ENCODE measurements around the gene KRTAP4-12.
"Not testable (repeated sequence)": the region's sequence is repeated elsewhere in the genome, so short reads cannot be mapped to it uniquely, and the experiment has no call there.

KRTAP4-12 gene

GRCh38 chr17:41111151-41111885, 12.7 kb downstream of the KRTAP4-12 start:
- no peak overlapping the region for H3K9ac ChIP-seq (ENCODE audit: low read length in 5 of 5)
- H3K4me3 ChIP-seq (ENCODE audit: low read depth in 1 of 5, low read length in 5 of 5): no peak overlapping the region
- H3K36me3 ChIP-seq (ENCODE audit: control insufficient read depth in 5 of 5, insufficient read depth in 5 of 5, low read length in 5 of 5): no peaks in the 10 kb centered on the region
- H3K9me3 ChIP-seq (ENCODE audit: control insufficient read depth in 5 of 5, low read length in 5 of 5): peaks cover 0 to 2% (median 0%) of the 10 kb centered on the region in 5 donors
- H3K27me3 ChIP-seq (ENCODE audit: control insufficient read depth in 5 of 5, insufficient read depth in 4 of 5, low read length in 5 of 5): peaks cover 0 to 3% (median 2%) of the 10 kb centered on the region in 5 donors
- no peak overlapping the region for H3K27ac ChIP-seq (ENCODE audit: low read depth, low read length)
- no peaks in the 10 kb centered on the region for H3K4me1 ChIP-seq (ENCODE audit: control insufficient read depth in 5 of 5, insufficient read depth in 5 of 5, low read length in 5 of 5)

DNA sequence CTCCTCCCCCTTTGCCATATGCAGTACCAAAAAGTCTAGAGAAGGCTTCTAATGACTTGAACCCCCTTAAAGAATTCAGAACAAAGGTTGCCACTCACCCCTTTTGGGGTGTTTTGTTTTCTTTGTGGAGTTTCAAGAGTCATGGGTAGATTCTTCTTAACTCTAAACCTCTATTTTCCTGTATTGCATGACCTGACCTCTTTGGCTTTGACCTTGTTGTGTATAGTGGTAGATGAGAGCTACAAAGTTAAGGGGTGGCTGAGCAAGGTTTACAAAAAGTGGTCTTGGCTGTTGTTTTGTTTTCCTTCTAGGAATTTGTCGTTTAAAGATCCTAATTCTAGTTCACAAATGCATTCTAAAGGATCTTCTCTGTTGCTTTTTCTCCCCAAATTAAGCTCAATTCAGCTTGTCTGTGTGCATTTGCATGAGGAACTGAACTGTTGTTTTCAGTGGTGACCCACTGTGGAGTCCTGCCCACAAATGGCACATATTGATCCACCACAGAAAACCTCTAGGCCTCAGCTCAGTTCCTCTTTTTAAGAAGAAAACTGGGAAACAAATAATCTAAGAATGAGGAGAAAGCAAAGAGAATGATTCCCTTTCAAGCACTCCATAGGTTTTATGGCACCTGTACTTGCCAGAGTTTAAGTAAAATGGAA, 15.1 kb downstream of the KRTAP4-12 start:
- not testable (repeated sequence) for H3K4me1 ChIP-seq (ENCODE audit: control insufficient read depth in 5 of 5, insufficient read depth in 5 of 5, low read length in 5 of 5); H3K9ac ChIP-seq (ENCODE audit: low read length in 5 of 5); H3K27ac ChIP-seq (ENCODE audit: low read depth, low read length); H3K9me3 ChIP-seq (ENCODE audit: control insufficient read depth in 5 of 5, low read length in 5 of 5); H3K27me3 ChIP-seq (ENCODE audit: control insufficient read depth in 5 of 5, insufficient read depth in 4 of 5, low read length in 5 of 5); H3K36me3 ChIP-seq (ENCODE audit: control insufficient read depth in 5 of 5, insufficient read depth in 5 of 5, low read length in 5 of 5); H3K4me3 ChIP-seq (ENCODE audit: low read depth in 1 of 5, low read length in 5 of 5)

- H3K27ac ChIP-seq (ENCODE audit: low read depth, low read length): no peak overlapping the region
- no peak overlapping the region for H3K4me3 ChIP-seq (ENCODE audit: low read depth in 1 of 5, low read length in 5 of 5)
- no peaks in the 10 kb centered on the region for H3K4me1 ChIP-seq (ENCODE audit: control insufficient read depth in 5 of 5, insufficient read depth in 5 of 5, low read length in 5 of 5)
- no peak overlapping the region for H3K9ac ChIP-seq (ENCODE audit: low read length in 5 of 5)
- H3K36me3 ChIP-seq (ENCODE audit: control insufficient read depth in 5 of 5, insufficient read depth in 5 of 5, low read length in 5 of 5): no peaks in the 10 kb centered on the region
- H3K27me3 ChIP-seq (ENCODE audit: control insufficient read depth in 5 of 5, insufficient read depth in 4 of 5, low read length in 5 of 5): peaks cover 0 to 2% (median 0%) of the 10 kb centered on the region in 5 donors
- peaks cover 0 to 2% (median 0%) of the 10 kb centered on the region in 5 donors for H3K9me3 ChIP-seq (ENCODE audit: control insufficient read depth in 5 of 5, low read length in 5 of 5)
Observed at GRCh38 chr17:41107941-41108450, 16.0 kb downstream of the KRTAP4-12 start.

GRCh38 chr17:41105347-41105746, 18.6 kb downstream of the KRTAP4-12 start, which contains the start of gene KRTAP4-9:
TSS of gene KRTAP4-9 (plus strand) at chr17:41105389. CDS start at chr17:41105389, 0 bp downstream.
- not testable (repeated sequence) for H3K4me1 ChIP-seq (ENCODE audit: control insufficient read depth in 5 of 5, insufficient read depth in 5 of 5, low read length in 5 of 5); H3K9ac ChIP-seq (ENCODE audit: low read length in 5 of 5); H3K36me3 ChIP-seq (ENCODE audit: control insufficient read depth in 5 of 5, insufficient read depth in 5 of 5, low read length in 5 of 5); H3K4me3 ChIP-seq (ENCODE audit: low read depth in 1 of 5, low read length in 5 of 5); H3K27ac ChIP-seq (ENCODE audit: low read depth, low read length); H3K27me3 ChIP-seq (ENCODE audit: control insufficient read depth in 5 of 5, insufficient read depth in 4 of 5, low read length in 5 of 5); H3K9me3 ChIP-seq (ENCODE audit: control insufficient read depth in 5 of 5, low read length in 5 of 5)

DNA sequence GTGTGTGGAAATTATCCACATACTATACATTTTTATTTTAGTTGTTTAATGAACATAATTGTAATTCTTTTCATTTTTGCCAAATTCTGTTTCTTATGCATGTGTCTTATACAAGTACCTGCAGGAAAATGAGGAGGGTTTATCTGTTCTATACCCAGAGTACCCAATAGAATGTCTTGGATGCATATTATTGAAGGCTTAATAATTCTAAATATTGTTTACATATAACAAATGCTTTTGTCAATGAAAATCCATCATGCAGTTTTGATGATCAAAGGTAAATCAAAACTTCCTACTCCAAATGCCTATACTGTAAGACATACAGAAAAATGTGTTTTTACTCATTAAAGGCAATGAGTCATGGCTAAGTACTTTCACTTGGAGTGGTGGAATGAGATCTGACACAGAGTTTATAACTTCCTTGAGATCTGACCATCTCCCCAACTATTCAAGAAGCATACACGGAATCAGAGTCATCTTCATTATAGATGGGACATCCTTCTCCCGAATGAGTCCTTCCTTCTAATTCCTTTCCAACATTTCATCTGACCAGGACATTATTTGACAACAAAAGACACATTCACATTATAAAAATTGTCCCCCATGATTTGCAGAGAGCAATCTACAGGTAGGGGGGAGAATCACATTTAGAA, 19.5 kb downstream of the KRTAP4-12 start:
- H3K9ac ChIP-seq (ENCODE audit: low read length in 5 of 5); H3K36me3 ChIP-seq (ENCODE audit: control insufficient read depth in 5 of 5, insufficient read depth in 5 of 5, low read length in 5 of 5); H3K4me1 ChIP-seq (ENCODE audit: control insufficient read depth in 5 of 5, insufficient read depth in 5 of 5, low read length in 5 of 5); H3K27ac ChIP-seq (ENCODE audit: low read depth, low read length); H3K4me3 ChIP-seq (ENCODE audit: low read depth in 1 of 5, low read length in 5 of 5); H3K27me3 ChIP-seq (ENCODE audit: control insufficient read depth in 5 of 5, insufficient read depth in 4 of 5, low read length in 5 of 5); H3K9me3 ChIP-seq (ENCODE audit: control insufficient read depth in 5 of 5, low read length in 5 of 5): not testable (repeated sequence)

DNA sequence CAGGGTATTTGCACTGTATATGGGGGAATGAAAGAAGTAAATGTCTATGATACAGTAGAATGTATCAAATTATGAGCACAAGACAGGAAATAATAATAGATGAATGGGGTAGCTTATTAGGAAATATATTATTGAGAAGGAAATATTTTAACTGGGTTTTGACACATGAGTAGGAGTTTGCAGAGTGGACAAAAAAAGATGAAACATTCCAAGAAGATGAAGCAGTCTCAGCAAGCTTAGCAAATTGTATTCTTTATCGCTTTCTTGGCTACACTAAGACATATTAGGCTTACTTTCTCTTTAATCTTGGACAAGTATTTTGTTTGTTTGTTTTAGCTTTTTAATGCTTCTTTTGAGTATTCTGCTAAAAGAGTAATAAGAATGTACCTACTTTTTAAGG, 20.1 kb downstream of the KRTAP4-12 start:
- Histone ChIP-seq H3K9me3 (ENCODE audit: control insufficient read depth in 5 of 5, low read length in 5 of 5) (no peaks in the 10 kb centered on the region), H3K27ac (ENCODE audit: low read depth, low read length) (no peak overlapping the region), H3K36me3 (ENCODE audit: control insufficient read depth in 5 of 5, insufficient read depth in 5 of 5, low read length in 5 of 5) (no peaks in the 10 kb centered on the region), H3K27me3 (ENCODE audit: control insufficient read depth in 5 of 5, insufficient read depth in 4 of 5, low read length in 5 of 5) (peaks cover 0 to 5% (median 0%) of the 10 kb centered on the region in 5 donors), H3K9ac (ENCODE audit: low read length in 5 of 5) (no peak overlapping the region), H3K4me3 (ENCODE audit: low read depth in 1 of 5, low read length in 5 of 5) (no peak overlapping the region), H3K4me1 (ENCODE audit: control insufficient read depth in 5 of 5, insufficient read depth in 5 of 5, low read length in 5 of 5) (no peaks in the 10 kb centered on the region)

DNA sequence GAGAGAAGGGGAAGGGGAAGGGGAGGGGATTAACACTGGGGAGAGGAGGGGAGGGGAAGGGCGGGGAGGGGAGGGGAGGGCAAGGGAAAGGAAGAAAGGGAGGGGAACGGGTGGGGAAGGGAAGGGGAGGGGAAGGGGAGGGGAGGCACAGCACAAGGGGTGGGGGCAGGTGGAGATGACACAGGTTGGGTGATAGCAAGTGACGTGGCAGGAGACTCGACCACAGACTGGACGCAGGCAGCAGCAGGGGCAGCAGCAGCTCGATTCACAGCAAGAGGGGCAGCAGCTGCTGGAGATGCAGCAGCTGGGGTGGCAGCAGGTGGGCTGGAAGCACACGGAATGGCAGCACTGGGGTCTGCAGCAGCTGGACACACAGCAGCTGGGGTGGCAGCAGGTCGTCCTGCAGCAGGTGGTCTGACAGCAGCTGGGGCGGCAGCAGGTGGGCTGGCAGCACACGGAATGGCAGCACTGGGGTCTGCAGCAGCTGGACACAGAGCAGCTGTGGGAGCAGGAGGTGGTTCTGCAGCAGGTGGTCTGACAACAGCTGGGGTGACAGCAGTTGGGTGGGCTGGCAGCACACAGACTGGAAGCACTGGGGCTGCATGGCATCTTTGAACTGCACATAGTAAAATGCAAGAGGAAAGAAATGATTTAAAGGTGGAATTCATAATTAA, 22.3 kb downstream of the KRTAP4-12 start, which contains the start of gene KRTAP4-16:
KRTAP4-16 (minus strand) TSS at position 624 of the 674 bp plus-strand sequence; CDS start at position 624, 0 bp downstream.
- Histone ChIP-seq H3K9me3 (ENCODE audit: control insufficient read depth in 5 of 5, low read length in 5 of 5) (no peaks in the 10 kb centered on the region), H3K4me1 (ENCODE audit: control insufficient read depth in 5 of 5, insufficient read depth in 5 of 5, low read length in 5 of 5) (no peaks in the 10 kb centered on the region), H3K27me3 (ENCODE audit: control insufficient read depth in 5 of 5, insufficient read depth in 4 of 5, low read length in 5 of 5) (peaks cover 0 to 2% (median 0%) of the 10 kb centered on the region in 5 donors), H3K36me3 (ENCODE audit: control insufficient read depth in 5 of 5, insufficient read depth in 5 of 5, low read length in 5 of 5) (no peaks in the 10 kb centered on the region), H3K9ac (ENCODE audit: low read length in 5 of 5) (no peak within 1 kb of the TSS), H3K27ac (ENCODE audit: low read depth, low read length) (no peak within 1 kb of the TSS), H3K4me3 (ENCODE audit: low read depth in 1 of 5, low read length in 5 of 5) (no peak within 1 kb of the TSS)

- H3K4me3 ChIP-seq (ENCODE audit: low read depth in 1 of 5, low read length in 5 of 5); H3K9ac ChIP-seq (ENCODE audit: low read length in 5 of 5); H3K27ac ChIP-seq (ENCODE audit: low read depth, low read length); H3K36me3 ChIP-seq (ENCODE audit: control insufficient read depth in 5 of 5, insufficient read depth in 5 of 5, low read length in 5 of 5); H3K9me3 ChIP-seq (ENCODE audit: control insufficient read depth in 5 of 5, low read length in 5 of 5); H3K4me1 ChIP-seq (ENCODE audit: control insufficient read depth in 5 of 5, insufficient read depth in 5 of 5, low read length in 5 of 5); H3K27me3 ChIP-seq (ENCODE audit: control insufficient read depth in 5 of 5, insufficient read depth in 4 of 5, low read length in 5 of 5): not testable (repeated sequence)
Observed at GRCh38 chr17:41099682-41100480, 24.1 kb downstream of the KRTAP4-12 start.

- no peak overlapping the region for H3K4me3 ChIP-seq (ENCODE audit: low read depth in 1 of 5, low read length in 5 of 5)
- peaks cover 0 to 2% (median 0%) of the 10 kb centered on the region in 5 donors for H3K27me3 ChIP-seq (ENCODE audit: control insufficient read depth in 5 of 5, insufficient read depth in 4 of 5, low read length in 5 of 5)
- no peaks in the 10 kb centered on the region for H3K36me3 ChIP-seq (ENCODE audit: control insufficient read depth in 5 of 5, insufficient read depth in 5 of 5, low read length in 5 of 5)
- no peaks in the 10 kb centered on the region for H3K4me1 ChIP-seq (ENCODE audit: control insufficient read depth in 5 of 5, insufficient read depth in 5 of 5, low read length in 5 of 5)
- H3K9me3 ChIP-seq (ENCODE audit: control insufficient read depth in 5 of 5, low read length in 5 of 5): no peaks in the 10 kb centered on the region
- no peak overlapping the region for H3K9ac ChIP-seq (ENCODE audit: low read length in 5 of 5)
- no peak overlapping the region for H3K27ac ChIP-seq (ENCODE audit: low read depth, low read length)
Observed at GRCh38 chr17:41098481-41098880, 25.5 kb downstream of the KRTAP4-12 start.
